Activated CD4-positive, alpha-beta T cell treated with anti-CD3 and anti-CD28 coated beads for 48 hours (primary cell): ENCODE results near the gene UQCRQ.

Experiments
- DNase-seq: peaks from one replicate; pipeline ENCODE4 v3.0.0-alpha.2; 2020

Gene UQCRQ

DNA sequence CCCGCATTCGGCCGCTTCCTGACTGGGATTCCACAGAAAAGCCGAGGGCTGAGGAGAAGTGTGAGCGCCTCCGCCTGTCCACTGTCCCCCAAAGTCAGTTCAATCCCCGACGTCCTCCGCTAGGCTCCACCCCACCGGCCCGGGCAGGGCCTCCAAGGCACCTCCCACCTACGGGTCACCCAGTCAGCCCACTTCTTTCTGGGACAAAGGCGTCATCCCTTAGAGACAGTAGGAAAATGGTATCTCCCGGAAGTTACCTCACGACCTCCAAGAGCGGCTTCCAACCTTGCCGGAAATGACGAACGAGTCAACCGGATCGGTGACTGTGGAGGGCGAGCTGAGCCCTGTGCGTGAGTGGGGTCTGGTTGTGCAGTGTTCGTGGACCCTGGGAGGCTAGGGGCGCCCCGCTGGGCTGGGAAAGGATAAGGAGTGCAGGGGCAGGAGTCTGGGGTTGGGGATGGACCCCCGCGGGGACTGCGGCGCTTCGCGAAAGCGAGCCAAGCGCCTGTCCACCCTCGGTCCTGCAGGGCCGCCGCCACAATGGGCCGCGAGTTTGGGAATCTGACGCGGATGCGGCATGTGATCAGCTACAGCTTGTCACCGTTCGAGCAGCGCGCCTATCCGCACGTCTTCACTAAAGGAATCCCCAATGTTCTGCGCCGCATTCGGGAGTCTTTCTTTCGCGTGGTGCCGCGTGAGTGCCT, at the start of gene UQCRQ, which contains the start of gene GDF9:
Gene UQCRQ, plus strand, starts transcription at position 301 of the 704 bp plus-strand sequence. Its CDS starts 240 bp downstream, at position 541.
Gene GDF9, minus strand, starts transcription at position 128 of the 704 bp plus-strand sequence. CDS start 1,936 bp downstream, outside the sequence.
- peak; percentile 92 for DNase-seq

DNA sequence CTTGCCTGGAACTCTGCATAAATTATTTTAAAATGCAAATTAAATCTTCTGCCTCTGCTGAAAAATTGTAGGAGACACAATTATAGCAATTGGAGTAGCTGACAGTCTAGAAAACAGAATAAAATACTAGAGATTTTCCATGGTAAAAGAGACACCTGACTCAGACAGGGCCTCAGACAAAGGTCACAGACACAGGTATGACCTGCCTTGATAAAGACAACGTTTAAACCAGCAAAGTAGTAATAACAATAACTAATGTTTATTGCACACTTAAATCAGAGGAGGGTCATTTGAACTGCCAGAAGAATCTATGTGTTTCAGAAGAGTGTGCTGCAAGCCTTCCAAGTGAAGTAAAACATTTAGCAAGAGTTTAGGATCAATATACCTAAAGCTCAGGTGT, 49.4 kb upstream of the UQCRQ start:
- DNase-seq = no peak

DNA sequence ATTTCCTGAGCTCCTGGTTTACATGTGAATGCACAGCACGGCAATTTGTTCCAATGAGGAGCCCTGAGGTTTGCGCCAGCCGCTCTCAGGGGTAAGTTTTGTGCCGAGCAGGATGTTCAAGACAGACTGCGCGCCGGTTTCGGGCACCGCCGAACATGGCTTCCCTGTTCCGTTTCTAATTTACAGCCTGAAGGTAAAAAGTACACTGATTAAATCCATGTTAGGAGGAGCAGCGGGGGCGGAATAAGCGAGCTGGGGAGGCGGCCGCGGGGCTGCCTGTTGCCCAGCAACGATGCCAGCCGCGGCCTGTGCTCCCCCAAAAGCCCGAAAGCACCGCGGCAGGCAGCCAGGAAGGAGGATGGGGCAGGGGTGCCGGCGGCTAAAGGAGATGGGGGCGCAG, 47.0 kb upstream of the UQCRQ start:
- DNase-seq = peak; percentile 18

- DNase-seq = peak; percentile 96
These were observed 46.2 kb upstream of the UQCRQ start for GRCh38 chr5:132820162-132820754.

DNA sequence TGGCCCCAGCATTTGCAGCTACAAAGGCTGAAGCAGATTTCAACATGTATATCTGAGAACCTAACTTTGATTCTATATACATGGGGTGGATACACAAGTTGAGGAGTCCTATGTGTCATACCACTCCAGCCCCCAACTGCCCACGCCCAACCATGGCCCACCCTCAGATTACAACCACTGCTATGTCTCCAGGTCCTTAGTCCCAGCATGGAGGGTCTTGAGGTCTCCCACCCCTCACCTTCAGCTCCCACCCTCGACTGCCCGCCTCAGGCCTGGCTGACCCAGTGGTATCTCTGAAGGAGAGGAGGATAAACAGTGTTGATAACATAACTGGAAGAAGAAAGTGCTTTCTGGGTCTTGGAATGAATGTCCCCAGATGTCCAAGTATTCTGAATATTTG, 45.1 kb upstream of the UQCRQ start:
- DNase-seq = no peak

GRCh38 chr5:132821791-132822190, 44.7 kb upstream of the UQCRQ start:
- no peak for DNase-seq

DNA sequence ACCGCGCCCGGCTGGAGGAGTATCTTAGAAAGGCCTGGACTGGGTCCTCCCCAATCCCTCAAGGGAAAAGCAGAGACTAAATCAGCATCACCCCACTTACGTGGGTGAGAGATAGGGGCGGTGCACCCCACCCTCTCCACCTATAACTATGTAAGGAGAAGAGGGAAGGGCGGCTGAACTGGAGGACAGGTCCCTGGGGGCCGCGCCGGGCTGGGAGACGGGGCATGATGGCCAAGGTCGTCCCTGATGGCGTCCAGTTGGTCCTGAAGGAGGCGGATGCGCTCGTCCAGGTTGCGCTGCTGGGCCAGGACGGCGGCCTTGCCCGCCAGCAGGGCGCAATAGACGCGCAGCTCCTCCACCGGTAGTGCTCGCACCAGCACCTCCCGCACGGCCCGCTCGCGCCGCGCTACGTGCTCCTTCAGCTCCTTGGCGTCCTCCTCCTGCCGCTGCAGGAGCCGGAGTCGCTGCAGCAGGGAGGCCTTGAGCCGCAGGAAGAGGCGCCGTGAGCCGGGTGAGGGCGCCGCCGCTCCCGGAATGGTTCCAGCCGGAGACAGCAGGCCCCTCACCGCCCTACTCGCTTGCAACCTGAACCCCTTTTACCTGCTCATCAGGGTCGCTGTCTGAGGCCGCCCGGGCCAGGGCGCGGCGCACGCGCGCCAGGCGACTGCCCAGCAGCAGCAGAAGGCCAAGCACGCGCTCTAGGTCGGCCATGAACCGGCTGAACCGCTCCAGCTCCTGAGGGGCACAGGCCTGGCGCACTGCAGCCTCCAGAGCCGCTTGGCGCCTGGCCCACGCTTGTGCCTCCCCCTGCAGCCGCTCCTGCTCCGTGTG, 43.6 kb upstream of the UQCRQ start:
- DNase-seq = peak; percentile 51

DNA sequence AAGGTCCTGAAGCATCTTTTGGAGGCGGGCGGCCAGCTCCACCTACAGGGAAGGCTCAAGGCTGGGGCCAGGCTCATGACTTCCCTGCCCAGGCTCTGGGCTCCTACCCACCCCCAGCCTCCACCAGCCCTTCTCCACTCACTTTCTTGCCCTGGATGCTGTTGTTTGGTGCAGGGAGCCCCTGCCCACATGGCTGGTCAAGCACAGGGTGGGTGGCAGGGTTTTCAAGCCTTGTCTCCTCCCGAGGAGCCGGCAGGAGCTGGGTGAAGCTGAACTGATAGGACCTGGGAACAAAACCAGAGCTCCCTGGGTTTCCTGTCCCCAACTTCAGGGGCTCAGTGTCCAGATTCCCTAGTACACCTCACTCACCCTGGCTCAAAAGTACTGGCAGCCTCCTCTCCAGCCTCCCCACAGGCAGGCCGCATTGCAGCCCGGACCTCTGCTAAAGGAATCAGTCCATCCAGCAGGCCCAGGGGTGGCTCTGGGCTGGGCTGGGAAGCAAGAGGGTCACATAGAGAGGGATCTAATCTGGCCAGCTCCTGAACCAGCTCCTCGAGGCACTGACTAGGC, 42.9 kb upstream of the UQCRQ start:
- DNase-seq = no peak

- no peak for DNase-seq
These were observed 42.0 kb upstream of the UQCRQ start for GRCh38 chr5:132824426-132824825.

DNA sequence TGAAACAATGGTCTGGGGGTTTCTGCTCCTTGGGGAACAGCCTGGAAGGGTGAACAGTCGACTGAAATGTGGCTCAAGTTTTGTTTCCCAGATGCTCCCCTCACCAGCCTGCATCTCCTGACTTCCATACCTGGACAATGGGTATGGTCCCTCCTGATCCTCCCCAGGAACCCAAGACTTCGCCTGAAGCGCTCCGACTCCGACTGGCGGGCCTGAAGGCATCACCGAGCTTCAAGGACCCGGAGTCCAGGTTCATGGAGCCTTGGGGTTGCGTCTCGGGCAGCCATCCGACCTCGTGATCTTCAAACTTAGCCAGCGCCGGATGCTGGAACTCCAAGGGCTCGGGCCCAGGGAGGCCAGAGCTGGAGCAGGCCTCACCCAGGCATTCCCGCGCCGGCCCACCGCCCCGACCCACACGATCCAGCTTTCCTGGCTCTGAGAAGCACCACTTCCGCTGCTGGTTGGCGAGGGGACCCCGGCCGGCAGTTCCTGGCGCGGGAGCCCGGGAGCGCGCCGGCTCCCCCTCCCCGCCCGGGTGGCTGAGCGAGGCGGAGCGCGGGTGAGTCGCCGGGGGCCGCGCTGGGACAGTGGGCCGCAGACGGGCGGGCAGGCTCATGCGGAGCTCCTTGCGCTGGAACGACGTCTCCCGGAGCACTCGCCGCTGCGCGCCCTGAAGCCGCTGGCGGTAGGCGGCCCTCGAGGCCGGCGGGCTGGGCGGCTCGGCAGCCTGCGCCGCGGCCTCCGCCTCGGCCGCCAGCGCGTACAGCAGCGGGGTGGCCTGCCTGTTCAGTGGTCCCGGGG, 41.2 kb upstream of the UQCRQ start:
- DNase-seq = peak; percentile 19

- DNase-seq = peak; percentile 30
These were observed 40.5 kb upstream of the UQCRQ start for GRCh38 chr5:132825834-132826391.

- DNase-seq = no peak
These were observed 39.9 kb upstream of the UQCRQ start for GRCh38 chr5:132826424-132827082.

DNA sequence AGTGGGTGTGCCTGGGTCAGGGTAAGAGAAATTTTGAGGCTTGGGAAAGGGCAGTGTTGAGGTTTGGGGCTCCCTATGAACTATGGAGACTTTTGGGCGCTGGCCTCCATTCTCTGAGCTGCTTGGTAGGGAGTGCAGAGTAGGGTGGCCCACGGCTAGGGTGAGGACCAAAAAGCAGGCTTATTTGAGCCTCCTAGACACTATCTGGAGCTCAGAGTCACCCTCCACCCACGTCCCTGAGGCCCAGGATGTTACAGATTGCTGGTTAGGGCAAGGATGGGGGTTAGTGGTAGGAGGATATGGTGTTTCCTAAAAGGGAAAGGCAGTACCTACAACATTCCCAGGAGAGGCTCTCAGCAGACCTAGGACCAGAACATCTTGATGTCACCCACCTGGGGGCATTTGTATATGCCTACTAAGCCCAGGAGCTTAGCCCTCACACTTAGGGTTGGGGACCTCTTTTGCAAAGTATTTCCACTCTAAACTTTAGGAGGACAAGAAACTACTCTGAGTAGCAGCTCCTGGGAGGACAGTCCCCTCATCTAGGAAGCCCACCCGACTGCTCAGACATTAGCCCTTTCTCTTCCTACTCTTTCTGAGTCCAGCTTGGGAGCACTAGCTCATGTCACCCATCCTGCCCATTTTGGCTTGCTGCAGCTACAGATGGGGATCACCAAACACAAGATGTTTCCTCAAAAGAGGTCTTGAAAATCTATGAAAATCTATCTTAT, 38.3 kb upstream of the UQCRQ start:
- no peak for DNase-seq

DNA sequence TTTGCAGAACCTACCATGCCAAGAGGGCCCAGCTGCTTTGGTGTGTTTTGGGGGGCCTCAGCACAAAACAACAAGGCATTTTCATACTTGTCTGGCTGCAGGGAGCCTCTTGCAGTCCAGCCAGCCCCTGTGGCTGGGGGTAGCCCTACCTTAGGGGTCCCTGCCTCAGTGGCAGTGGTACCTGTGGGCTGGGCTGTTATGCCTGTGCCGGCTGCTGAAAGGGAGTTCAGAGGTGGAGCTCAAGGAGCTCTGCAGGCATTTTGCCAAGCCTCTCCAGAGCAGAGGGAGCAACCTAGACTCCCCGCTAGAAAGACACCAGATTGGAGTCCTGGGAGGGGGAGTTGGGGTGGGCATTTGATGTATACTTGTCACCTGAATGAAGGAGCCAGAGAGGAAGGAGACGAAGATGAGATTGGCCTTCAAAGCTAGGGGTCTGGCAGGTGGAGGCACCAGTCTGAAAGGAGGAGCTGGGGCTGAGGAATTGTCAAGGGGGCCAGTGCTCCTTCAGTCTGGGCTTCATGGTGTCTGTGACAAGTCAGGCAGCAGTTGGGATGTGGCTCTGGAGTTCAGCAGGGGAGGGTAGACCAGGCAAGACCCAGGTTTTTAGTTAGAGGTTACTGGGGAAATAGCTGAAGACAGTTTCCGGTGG, 37.5 kb upstream of the UQCRQ start:
- DNase-seq = no peak

GRCh38 chr5:132829742-132830435, 36.6 kb upstream of the UQCRQ start:
- DNase-seq = peak; percentile 80

DNA sequence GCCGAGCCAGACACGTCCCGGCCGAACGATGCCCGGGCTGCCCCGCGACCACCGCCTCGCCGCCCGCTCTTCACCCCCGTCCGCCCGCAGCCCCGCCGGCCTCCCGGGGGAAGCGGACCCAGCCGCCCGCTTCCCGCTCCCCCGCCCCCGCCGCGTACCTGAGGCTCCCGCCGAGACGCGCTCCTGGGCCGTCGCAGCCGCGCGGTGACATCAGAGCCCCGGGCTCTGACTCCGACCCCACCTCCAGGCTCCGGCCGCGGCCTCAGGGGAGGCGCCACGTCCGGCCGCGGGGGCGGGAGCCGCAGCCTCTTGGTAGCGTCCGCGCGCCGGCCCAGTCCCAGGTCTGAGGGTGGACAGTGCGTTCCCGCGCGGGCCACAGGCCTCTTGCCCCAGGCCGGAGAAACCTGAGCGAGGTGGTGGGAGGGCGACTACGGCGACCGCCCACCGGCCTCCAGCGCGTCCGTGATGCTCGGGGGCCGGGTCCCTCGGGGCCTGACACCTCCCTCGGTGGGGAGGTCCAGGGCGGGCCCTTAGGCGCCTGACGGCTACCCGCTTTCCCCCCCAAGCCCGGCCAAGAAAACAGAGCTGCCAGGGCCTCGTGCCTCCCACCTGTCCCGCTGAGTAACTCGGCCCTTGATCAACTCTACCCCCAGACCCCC, 35.9 kb upstream of the UQCRQ start, which contains the start of gene SHROOM1:
Gene SHROOM1, minus strand, starts transcription at position 212 of the 659 bp plus-strand sequence. CDS start 4,507 bp downstream, outside the sequence.
- peak; percentile 40 for DNase-seq

GRCh38 chr5:132831095-132831860, 35.2 kb upstream of the UQCRQ start:
- DNase-seq = no peak

- DNase-seq = no peak
These were observed 33.8 kb upstream of the UQCRQ start for GRCh38 chr5:132832612-132833011.
